ENCODE data around the gene PPL.
"Not testable (repeated sequence)": the region's sequence is repeated elsewhere in the genome, so short reads cannot be mapped to it uniquely, and the experiment has no call there.

The PPL gene

DNA sequence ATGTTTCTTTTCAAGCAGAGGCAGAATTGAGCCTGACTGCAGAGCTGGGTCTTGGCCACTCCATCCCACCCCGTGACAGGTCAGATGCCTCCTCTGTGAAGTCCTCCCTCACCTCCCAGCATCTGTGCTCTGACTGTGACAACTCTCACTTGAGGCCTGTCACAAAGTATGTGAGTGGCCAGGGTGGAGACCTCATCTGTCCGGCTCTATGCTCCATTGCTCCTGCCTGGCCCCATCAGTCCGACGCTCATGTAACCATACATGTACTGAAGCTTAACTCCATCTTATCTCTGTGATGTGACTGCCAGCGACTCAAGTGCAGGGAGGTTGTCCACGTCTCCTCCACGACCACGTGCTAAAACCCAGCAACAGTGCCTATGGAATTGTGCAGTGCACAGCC is 3.5 kb downstream of the PPL start:
- no peak for DNase-seq

DNA sequence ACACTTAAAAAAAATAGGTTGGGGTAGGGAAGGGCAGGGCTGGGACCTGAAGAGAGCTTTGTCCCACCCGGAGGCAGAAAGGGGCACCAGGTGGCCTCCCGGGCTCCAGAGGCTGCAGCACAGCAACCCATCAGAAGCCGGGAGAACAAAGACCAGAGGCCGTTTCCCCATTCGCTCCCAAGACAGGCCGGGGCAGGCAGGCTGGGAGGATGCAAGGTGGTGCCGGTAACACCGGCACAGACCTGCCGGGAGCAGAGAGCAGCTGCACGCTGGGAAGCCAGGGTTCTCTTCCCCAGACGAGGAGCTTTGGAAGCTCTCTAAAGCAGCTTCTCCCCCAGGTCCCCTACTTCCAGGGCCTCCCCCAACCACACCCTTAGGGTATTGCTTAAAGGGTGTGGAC is 5.6 kb downstream of the PPL start:
- no peak for DNase-seq

DNA sequence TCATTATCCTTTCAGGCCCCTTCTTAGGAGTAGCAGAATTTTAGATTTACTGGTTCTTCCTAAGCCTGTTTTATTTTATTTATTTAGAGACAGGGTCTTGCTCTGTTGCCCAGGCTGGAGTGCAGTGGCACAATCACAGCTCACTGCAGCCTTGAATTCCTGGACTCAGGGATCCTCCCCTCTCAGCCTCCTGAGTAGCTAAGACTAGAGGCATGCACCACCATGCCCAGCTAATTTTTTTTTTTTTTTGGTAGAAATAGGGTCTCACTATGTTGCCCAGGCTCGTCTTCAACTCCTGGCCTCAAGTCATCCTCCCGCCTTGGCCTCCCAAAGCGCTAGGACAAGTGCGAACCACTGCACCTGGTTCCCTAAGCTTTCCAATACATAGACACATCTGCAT is 7.3 kb downstream of the PPL start:
- DNase-seq = not testable (repeated sequence)

DNA sequence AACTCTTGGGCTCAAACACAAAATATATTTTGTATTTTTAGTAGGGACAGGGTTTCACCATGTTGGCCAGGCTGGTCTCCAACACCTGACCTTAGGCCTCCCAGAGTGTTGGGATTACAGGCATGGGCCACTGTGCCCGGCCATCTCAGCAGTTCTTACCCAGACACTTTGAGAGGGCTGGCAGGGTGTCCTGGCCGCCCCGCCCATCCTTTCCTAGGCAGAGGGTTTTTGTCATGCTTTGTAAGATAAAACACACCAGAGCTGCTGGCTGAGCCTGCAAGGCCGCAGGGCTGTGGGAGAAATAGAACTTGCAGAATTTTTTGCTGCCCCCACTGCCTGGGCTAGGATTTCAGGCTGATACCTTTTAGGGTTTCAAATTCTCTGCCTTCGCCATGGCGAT is 8.7 kb downstream of the PPL start:
- DNase-seq = peak; percentile 39

DNA sequence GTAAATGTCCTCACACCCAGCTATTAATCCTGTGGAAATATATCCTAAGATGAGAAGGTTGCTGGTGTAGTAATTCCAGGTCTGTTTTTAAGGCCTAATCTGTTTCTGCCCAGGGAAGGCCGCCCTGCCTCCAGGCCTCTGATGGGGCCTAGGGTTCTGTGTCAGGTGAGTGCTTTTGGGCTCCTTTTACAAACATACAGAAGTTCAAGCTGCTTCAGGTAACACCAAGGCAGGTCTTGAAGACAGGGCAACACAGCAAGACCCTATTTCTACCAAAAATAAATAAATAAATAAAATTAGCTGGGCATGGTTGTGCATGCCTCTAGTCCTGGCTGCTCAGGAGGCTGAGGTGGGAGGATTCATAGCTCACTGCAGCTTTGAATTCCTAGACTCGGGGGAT is 9.3 kb downstream of the PPL start:
- DNase-seq = no peak

DNA sequence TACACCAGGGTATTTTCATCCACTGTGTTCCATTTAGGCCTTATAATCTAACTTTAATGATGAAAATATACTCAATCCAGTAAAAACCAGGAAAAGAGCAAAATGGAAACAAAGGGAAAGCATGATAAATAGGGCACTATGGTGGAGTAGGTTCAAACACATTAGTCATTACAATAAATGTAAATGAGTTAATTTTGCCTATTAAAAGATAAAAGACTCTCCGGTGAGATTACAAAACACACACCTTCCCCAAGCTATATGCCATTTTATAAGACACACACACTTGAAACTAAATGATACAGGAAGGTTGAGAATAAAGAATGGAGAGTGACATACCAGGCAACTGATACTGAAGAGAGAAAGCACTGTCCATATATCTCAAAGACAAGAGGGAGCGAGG is 10.0 kb downstream of the PPL start:
- DNase-seq = no peak

DNA sequence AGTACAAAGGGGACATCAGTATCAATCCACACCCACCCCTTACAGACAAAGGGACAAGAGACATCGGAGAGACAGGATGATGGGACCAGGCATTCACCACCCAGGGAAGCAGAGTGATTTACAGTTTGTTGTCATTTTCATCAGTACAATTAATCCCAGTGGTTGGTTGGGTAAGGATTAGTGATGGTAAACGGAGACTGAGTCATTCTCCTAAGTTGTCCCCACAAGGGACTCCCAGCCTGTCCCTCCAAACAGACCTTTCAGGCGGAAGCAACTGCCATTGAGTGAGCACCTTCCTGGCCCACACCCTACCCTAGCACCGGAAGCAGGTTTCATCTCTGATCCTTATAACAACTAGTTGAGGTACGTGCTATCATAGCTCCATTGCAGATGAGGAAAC is 11.2 kb downstream of the PPL start:
- DNase-seq = no peak

DNA sequence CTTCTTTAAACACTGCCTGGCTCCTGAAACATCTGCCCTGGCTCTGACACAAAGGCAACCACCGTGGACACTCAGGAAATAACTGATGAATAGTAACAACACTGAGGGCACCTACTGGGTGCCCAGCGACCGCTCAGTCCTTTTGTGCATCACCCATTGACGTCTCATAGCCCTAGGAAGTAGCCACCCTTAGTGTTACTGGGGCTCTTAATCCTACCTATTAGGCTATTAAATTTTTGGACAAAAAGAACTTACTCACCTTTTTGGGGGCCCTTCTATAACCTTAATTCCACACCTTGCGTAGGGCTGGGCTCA is 11.7 kb downstream of the PPL start:
- no peak for DNase-seq

DNA sequence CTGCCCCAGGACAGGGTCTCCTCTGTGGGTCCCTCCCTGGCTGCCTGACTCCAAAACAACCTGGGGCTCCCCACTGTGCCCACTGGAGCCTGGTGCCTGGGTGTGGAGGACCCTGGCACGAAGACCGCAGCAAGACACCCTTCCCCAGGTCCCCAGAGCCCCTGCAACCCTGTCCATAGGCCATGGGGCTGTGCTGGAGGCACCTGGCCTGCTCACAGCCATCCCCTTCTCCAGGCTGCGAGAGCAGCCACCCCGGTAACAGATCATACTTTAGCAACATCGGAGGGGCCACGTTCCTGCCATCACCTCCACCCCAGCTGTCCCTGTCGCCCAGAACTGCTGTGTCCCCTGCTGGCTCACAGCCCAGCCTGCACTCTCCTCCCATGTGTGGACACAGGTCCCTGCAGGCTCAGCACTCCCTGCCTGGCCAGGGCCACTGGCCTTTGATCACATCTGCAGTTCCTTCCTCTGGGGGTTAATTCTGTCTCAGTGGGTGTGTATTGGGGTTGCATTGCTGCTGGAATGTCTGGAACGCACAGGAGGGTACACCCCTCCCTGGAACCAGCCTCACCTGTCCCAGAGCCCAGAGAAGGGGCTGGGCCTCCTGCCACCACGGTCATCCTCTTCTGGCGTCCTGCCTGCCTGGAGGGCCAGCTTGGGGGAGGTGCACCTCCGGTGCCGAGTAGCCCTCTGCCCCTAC is 12.2 kb downstream of the PPL start:
- no peak for DNase-seq

DNA sequence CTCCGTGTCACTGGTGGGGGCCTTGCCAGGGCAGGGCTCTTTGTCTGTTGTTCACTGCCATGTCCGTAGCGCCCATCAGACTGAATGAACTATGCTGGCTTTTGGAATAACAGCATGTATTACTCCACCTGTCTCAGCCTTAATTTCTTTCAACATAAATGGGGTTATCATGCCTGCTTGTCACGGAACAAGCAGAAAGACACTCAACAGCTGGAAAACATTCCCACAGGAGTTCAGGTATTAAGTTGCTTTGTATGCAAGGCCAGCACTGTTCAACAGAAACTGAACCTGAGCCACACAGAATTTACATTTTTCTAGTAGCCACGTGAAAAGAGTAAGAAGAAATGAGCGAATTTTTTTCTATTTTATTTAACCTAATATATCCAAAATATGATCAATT is 13.1 kb downstream of the PPL start:
- no peak for DNase-seq

DNA sequence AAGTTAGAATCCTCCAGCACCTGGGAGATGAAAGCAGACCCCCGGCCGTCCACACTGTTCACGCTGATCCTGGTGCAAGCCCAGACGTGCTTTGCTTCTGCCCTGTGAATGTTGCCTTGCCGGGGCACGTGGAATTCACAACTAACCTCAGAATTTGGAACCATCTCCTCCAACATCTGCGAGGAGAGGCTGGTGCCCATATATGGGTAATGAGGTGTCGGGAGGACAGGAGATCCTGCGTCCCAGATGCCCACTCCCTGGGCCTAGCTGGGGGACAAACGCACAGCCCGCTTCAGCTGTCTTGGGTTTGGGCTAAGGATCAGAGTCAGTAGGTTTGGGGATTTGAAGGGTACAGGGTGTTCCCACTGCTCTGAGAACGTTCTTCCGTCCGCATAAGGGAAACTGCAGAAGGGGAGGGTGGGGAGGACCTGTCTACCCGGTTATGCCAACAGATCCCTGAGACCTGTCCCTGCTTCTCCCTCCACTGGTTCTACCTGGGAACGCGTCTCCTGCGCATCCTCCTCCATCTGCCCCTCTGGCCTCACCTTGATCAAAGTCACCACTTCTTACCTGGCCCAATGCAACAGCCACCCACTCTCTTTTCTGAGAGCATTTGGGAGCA is 14.1 kb downstream of the PPL start:
- no peak for DNase-seq

DNA sequence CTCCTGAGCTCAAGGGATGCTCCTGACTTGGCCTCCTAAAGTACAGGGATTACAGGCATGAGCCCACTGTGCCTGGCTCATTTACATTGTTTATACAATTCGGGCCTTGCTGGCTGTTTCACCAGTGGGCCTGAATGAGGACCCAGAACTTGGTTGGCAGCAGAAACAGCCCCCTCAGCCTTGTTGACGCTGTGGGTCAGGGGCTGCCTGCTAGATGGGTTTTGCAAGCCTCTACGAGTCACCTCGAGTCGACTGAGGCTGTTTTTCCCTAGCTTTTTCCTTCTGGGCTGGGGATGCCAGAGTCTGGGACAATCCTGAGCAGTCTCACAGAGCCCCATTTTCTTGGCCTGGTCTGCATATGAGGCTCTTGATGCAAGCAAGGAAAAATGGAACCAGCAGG is 16.1 kb downstream of the PPL start:
- no peak for DNase-seq

DNA sequence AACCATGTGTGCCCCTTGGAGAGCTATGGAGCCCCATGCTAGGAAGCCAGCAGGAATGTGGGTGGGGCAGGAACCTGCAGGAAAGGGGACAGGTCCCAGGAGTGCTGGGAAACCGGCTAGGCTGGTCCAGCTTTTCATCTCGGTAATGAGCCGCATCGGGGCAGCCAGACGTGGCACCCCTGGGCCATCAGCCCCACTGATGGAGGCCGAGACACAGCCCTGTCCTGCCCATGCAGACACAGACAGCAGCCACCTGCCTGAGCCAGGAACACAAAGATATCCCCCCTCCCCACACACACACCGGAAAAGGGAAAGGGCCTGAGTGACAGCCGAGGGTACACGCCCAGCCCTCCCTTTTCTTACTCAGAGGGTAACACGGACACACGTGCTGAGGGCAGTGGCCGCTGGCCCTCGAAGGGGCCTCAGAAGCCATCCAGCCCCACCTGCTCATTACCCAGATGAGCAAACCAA is 18.1 kb downstream of the PPL start:
- no peak for DNase-seq

DNA sequence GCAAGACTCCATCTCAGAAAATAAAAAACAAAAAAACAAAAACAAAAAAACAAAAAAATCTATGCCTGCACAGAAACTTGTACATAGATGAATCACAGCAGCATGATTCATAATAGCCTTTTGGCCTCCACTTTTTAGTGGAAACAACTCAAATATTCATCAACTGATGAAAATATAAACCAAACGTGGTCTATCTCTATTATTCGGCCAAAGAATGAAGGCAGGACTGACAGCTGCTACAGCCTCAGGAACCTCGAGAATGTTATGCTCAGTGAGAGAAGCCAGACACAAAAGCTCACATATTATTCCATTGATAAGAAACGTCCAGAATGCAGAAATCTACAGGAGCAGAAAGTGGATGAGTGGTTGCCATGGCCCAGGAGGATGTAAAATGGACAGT is 19.8 kb downstream of the PPL start:
- no peak for DNase-seq

DNA sequence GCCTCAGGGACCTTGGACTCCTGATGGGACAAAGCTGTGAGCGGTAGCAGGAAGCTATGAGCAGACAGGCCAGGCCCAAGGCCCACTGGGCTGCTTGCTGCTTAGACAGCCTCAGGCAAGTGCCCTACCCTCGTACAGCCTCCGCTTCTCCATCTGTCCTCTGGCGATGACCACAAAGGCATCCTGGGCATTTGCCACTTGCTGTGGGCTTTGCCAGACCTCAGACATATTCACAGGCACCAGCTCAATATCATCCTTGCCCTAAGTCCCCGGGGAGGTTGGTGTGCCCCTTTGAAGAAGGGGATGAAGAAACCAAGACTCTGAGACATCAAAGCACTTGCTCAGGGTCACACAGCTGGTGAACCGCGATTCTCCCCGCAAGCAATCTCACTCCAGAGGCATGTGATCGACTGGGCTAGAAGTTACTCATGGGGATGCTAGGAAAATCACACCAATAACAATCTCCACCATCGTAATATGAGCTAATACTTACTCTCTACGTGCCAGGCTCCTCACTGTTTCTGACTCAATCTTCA is 21.7 kb downstream of the PPL start:
- DNase-seq = no peak

DNA sequence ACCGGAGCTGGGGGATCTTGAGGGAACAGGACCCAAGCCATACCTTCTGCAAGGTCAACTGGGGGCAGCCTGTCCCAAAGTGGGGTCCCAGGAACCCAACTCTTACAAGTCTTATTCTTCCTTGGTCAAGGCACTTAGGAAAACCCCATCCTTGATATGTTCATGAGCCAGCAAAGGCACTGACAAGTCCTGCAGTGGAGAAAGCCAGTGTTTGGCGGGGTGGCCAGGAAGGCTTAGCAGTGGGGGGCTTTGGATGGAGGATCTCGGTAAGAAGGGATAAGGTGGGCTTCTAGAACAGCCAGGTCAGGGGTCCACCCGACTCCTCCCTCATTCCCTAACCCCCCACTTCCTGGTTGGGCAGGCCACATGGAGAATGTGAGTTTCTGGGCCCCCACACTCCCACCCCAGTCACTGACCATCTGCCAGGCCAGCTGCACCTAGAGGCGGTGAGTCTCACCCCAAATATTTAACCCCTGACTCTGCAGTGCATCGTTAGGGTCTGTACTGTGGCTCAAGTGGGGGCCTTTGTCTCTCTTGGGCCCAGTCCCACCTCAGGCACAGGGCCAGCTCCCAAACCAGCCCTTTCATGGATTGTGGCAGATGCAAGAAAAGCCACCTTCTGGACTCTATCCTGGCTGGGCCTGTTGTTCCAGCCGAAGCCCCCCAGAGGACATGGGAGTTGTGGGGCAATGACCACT is 22.3 kb downstream of the PPL start:
- DNase-seq = no peak

DNA sequence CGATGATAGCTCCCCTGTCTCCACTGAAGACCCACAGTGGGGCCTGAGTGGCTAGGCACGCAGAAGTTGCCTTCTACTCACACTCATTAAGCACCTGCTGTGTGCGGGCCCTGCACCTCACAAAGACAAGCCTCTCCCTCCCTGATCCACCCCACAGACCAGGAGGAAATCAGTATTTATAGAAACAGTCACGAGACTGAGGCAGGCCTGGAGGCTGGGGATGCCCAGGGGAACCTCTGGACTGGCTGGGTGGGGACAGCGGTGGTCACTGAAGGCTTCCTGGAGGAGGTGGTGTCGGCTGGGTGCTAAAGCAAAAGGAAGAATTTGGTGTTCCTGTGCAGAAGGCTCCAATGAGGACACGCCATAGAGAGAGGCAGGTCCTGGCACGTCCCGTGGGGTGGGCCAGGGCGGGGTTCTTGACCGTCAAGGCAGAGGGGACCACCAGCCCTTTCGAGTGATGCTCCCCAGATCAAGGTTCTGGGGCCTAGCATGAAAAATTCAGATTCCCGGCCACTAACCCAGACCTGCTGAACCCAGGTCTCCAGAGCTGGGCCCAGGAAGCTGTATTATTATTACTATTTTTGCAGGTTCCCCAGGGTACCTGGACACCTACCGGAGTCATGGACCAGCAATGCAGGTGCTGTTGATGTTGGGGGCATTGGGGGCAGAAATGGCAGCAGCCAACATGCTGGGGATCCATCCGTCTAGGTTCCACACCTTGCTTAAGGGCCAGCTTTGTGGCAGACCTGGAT is 23.0 kb downstream of the PPL start:
- no peak for DNase-seq

DNA sequence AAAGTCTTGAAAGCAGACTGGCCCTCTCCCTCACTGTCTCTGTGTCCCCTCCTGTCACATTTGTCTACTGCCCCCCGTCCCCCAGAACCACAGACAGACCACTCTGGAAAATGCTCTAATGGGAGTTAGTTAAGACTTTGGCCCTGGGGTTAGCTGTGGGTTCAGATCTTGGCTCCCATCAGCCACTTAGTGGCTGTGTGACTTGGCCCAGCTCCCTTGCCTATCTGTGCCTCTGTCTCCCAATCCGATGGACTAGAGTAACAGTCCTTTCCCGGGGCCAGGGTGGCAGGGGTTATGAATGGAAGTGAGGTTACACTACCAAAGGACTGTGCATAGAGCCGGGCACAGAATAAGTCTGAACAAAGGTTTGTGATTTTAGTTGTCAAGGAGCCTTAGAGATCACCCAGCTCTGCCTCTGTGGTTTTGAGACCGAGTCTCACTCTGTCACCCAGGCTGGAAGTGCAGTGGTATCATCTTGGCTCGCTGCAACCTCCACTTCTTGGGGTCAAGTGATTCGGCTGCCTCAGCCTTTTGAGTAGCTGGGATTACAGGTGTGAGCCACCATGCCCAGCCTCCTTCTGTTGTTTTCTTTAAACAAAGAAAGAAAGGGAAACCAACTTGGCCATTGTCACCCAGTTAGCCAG is 23.7 kb downstream of the PPL start:
- no peak for DNase-seq

DNA sequence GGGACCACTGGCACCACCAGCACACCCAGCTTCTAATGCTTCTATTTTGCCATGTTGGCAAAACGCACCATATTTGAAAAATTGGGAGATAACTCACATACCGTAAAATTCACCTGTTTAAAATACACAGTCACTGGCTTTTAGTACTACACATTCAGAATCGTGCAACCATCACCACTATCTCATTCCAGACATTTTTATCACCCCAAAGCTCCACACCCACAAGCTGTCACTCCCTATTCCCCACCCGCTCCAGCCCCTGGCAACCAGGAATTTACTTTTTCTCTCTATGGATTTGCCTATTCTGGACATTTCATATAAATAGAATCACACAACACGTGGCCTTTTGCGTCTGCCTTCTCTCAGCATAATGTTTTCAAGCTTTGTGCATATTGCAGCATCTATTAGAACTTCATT is 25.0 kb downstream of the PPL start:
- no peak for DNase-seq

DNA sequence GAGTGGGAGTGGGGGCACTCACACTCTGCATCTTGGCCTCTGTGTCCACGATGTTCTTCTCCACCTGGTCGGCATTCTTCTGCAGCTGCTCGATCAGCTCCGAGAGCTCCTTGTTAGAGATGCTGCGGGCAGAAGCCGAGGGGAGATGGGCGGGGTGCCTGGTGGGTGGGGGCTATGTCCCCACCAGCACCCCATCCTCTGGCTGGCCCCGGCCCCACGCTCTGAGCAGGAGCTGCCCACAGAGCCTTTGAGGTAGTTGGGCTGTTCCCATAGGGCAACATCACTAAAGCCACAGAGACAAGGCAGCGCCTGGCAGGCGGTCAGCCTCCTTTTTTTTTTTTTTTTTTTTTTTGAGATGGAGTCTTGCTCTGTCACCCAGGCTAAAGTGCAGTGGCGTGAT is 26.1 kb downstream of the PPL start:
- no peak for DNase-seq

DNA sequence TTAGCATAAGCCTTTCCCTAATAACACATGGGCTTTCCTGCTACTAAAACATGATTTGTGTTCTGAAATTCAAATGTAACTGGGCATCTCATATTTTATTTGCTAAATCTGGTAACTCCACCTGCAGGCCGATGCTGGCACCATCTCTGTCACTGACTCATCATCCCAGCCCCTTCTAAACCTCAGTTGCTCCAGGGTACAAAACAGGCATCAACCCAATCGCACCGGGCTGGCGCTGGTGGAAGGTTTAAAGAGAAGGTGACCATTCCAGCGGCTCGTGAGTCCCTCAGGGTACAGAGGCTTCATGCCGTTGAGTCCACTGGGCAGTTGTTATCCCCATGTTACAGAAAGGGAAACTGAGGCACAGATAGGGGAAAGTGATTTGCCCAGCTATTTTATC is 27.1 kb downstream of the PPL start:
- DNase-seq = no peak

DNA sequence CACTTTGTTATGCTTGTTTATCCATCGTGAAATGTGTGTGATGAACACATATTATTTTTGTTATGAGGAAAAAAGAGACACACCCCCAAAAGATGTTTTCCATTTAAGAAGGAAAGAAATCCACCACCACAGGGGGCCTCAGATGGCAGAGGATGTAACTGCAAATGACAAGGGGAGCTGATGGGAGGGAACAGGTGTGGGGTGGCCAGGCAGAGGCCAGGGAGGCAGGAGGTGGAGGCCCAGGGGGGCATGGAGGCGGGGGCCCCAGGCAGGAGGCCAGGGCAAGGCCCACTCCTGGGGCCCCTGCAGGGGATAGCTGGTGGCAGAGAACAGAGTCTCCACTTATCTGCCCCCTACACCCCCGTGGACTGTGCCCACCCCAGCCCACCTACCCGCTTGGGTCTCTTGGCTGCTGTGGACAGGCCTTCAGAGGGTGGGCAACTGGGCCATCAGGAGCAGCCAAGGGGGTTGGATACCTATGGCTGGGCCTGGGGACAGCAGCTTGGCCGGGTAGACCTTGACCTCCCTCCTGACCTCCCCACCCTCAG is 28.0 kb downstream of the PPL start:
- no peak for DNase-seq

Data from hematopoietic multipotent progenitor cell treated with erythropoietin and hydrocortisone succinate and interleukin-3 and kit ligand, for 6 days (in vitro differentiated cells).